GM19468 (cell line): ENCODE results near the gene TSPYL6.

ENCODE experiments used
- ATAC-seq: cut with Tn5 transposase; IDR thresholded peaks from one replicate; pipeline ENCODE4 v1.9.1; 2021; ENCODE audit warnings: mild to moderate bottlenecking, moderate library complexity, moderate number of reproducible peaks; ENCODE audit not compliant: unreplicated experiment; ENCODE audit errors: extremely low read depth

The TSPYL6 gene

DNA sequence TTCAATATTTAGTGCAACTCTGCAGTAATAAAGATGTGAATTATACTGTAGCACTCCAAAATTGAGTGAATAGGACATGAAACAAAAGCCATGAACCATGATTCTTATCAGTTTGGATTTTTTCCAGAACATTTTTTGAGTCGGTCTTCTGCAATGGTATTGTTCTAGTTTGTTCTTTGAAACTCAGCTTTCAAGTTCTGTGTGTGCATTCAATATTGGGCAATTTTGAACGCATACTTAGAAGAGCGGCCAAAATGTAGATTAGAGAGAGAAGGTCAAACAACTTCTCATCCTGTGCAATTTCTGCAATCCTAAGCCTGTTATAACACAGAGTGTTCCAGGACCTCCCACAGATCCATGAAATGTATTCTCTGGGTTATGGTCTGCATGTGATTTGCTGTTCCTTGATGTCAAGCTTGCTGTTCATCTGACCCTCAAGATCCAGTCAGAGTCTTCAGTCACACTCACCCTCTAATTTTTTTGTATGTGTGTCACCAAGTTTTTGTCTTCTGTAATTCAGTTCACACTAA lies 48.3 kb downstream of the TSPYL6 start:
- ATAC-seq: no peak

DNA sequence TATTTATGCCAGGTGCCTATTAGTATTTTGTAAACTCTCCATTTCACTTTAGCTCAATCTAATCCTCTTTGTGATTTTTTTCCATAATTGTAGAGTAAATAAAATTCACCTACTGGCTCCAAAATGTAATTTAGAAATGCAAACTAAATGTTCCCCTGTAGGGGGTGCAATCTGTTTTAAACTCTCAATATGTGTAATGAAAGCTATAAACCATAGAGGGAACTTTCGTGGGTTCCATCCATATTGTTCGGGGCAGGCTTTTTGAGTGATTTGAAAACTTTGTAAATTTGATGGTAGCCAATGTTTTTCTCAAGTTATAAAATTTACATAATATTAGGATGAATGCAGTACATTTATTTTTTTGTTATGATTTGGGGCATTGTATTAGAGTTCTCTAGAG lies 49.4 kb downstream of the TSPYL6 start:
- no peak for ATAC-seq

DNA sequence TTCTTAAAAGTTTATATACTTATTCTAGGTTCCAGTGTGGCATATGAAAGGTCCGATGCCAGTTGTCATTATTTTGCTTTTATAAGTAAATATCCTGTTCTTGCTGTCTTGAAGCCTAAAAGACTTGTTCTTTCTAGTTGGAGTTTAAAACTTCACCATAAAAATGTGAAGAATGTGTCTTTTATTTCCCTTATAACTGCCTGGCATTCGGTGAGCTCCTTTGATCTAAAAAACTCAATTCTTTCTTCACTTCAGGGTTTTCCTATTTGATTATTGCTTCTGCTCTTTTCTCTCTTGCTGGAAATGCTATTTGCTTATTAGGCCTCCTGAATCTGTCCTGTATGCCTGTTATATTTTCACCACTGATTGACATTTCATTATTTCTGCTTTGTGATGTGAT lies 51.6 kb downstream of the TSPYL6 start:
- ATAC-seq: no peak
